Islet of Langerhans (tissue), 1 donor: ENCODE measurements around the gene ZMAT5.

Experiments
- FAIRE-seq: peaks from one replicate; lab custom pipeline; 2011; peaks lifted over from hg19 to GRCh38; lab: Jason Lieb, UNC

The ZMAT5 gene

GRCh38 chr22:29729161-29729560, 37.6 kb downstream of the ZMAT5 start:
- FAIRE-seq, result no peak

DNA sequence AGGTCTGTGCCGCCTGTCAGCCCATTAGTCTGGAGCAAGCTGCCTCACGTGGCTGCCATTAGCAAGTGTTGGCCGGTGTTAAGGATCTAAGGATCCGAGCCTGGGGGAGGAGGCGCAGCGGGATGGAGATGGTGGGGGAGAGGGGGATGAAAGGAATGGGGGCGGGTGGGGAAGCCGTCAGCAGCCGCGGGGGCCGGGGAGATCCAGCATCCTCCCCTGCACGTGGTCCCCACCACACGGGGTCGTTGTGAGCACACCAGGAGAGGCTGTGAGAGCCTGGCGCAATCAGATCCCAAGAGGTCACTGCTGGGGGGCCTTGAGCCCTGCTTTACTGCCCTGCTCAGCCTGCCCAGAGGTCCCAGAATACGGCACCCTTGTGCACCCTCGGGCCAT, 39.7 kb downstream of the ZMAT5 start:
- no peak for FAIRE-seq

DNA sequence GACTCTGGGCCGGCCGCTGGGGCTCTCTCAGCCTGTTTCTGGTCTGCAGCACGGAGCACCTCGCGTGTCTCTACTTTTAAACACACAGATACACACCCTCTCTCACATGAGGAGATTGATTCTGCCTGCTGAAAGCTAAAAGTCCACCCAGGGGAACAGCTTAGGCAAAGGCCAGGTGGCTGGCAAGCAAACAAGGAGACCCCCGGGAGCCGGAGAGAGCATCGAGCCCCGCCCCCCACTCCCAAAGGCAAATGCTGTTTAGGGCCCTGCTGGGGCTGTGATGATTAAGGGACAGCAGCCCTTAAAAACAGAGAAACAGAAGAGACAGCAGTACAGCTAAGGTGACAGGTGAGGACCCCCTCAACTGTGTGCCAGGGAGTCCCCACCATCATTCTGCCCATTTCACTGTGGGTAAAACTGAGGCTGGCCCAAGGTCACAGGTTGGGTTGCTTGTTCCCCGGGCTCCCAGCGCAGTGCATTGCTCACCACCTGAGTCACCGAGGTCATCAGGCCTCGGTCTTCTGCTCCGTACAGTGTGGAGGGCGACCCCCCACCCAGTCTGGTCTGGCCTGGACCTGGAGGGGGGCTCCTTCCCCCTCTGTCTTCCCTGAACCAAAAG, 40.2 kb downstream of the ZMAT5 start:
- no peak for FAIRE-seq

DNA sequence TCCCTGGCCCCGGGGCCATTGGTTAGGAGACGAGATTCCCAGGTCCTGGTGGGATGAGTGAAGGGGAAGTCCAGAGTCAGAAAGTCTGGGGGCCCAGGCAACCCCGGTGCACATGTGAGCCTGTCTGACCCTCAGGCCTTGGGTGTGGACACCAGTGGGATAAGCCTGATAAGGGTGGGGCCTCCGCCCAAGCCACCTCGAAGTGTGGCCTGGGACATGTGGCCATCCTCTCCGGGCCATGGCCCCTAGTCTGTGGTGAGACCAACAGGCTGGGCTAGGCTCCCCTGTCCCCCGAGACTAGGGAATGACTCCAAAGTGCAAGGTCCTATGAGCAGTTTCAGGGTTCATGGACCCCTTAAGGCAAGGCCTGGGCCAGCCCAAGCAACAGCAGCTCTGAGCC, 40.7 kb downstream of the ZMAT5 start:
- no peak for FAIRE-seq

DNA sequence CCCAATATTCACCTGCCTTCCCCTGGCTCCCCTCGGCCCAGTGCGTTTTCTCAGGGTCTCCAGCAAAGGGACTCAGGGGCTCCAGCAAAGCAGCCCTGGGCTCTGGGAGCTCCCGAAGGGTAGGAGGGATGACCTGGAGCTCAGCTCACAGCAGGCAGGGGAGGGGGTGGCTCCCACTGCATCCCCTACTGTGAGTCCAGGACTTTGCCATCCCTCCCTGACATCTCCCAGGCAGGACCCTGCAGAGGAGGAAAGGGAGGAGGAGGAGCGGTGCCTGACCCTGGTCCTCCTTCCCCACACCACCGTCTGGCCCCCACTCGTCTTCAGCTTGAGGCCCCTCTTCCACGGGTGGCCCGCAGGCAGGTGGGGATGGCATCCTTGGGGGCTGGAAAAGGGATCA, 42.0 kb downstream of the ZMAT5 start:
- no peak for FAIRE-seq

DNA sequence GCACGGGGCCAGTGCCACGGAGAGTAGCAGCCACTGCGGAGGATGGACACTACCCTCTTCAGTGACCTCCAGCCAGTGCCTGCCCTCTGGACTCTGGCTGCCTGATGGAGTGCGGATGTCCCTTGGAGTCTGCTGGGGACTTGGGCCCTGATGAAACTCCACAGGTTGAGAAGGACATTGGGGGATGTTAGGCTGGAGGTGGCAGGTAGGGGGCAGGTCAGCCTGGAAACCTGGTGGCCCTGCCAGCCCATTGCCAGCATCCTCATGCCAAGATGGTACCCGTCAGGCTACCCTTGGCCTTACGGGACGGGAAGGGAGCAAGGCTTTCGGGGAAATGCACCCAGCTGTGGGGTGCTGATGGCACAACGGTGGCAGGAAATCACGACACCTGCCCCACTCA, 43.0 kb downstream of the ZMAT5 start:
- no peak for FAIRE-seq

DNA sequence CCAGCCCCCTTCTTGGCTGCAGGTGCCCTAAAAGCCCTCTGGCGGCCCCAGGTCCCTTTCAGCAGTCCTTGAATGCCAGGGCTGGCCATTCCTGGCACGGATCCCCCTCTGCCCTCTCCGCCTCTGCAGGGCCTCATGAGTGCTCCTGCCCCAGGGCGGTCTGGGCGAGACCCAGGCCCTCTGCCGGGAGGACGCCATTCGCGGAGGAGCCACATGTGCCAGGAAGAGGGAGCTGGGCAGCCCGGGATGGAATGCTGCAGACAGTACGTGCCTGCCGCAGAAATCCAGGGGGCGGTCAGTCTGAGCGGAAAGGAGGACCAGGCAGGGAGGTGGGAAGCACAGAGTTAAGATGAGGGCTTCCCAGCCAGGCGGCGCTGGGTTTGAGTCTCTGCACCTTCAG, 44.2 kb downstream of the ZMAT5 start:
- no peak for FAIRE-seq

GRCh38 chr22:29722151-29722550, 44.7 kb downstream of the ZMAT5 start:
- FAIRE-seq, result no peak

GRCh38 chr22:29720811-29721323, 45.9 kb downstream of the ZMAT5 start:
- no peak for FAIRE-seq

DNA sequence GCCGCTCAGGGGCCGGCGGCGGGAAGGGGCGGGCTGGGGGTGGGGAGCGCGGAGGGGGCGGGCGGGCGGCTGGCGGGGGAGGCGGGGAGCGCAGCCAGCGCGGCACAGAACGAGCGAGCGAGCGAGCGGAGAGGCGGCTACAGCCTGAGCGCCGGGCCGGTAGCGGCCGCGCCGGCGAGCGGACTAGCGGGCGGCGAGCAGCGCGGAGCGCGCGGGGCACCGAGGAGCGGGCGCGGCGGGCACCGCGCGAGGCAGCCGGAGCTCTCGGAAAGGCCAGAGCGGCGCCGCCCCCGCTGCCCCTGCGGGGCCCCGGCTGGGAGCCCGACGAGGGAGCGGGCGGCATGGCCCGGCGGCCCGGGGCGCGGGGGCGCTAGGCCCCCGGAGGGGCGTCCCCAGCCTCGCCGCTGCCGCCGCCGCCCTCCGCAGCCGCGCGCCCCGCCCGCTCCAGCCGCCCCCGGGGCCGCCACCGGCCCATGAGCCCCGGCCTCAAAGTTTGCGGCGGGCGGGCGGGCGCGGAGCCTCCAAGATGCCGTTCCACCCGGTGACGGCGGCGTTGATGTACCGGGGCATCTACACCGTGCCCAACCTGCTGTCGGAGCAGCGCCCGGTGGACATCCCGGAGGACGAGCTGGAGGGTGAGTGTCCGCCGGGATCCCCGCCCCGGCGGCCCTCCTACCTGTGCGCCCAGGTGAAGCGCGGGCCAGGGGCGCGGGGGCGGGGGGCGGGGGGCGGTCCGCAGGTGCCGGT, 46.7 kb downstream of the ZMAT5 start, which contains the start of gene CABP7:
CABP7 (plus strand) TSS at position 105 of the 747 bp plus-strand sequence; CDS start at position 527, 422 bp downstream.
- FAIRE-seq, result no peak

GRCh38 chr22:29718949-29719898, 47.6 kb downstream of the ZMAT5 start:
- no peak for FAIRE-seq

GRCh38 chr22:29717789-29718188, 49.0 kb downstream of the ZMAT5 start:
- FAIRE-seq, result no peak

GRCh38 chr22:29716814-29717545, 49.8 kb downstream of the ZMAT5 start:
- no peak for FAIRE-seq

GRCh38 chr22:29715705-29716104, 51.1 kb downstream of the ZMAT5 start:
- FAIRE-seq, result no peak

GRCh38 chr22:29715240-29715639, 51.6 kb downstream of the ZMAT5 start:
- FAIRE-seq, result no peak

DNA sequence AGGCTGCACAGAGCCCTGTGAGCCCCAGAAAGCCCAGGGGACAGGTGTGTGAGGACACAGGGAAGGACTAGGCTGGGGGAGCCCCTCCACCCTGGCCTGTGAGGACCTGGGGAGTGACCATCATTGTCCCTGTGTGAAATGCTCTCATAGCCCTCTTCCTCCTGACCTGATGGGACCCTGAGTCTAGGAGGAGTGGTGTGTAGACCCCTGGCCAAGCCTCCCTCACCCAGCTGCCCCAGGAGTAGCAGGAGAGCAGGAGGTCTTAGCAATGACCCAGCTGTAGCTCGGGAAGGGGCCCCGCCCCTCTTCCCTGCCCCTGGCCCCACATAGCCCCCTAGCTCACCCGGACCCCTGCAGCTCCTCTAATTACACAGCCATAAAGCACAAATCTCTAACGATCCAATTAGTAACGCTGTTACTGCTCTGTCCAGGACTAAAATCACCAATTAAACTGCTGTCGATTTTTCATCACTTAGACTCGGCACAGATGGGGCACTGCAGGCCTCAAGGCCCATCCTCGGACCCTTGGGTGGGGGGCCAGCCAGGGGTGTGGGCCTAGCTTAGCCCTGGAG, 53.6 kb downstream of the ZMAT5 start:
- FAIRE-seq, result no peak

- no peak for FAIRE-seq
Observed at GRCh38 chr22:29712119-29712518, 54.7 kb downstream of the ZMAT5 start.

DNA sequence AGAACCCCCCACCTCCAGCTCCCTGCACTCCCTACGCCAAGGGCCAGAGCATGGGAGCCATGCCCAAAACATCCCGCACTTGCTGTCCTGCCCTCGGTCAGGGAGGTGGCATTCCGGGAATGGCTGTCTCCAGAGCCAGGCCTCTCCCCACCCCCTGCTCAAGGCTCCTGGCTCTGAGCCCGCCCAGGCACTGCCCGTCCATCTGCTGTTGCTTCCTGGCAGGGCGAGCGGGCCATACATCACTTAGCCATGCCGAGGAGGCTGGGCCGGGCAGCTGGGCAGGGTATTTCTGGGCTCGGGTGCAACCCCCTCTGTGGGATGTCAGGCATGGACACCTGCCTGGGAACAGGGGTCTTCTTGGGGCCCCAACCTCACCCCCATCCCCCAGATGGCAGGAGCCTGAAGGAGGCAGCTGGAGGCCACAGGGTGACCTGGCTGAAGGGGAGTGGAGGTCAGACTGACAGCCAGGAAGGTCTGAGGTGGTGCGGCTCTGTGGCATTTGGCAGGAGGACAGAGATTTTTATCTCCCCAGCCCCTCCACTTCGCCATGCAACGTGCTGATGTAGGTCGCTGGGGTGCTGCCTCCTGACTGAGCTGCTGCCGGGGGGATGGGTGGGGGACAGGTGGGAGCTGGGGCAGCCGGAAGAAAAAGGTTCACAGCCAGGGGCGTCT, 55.7 kb downstream of the ZMAT5 start:
- FAIRE-seq, result no peak

GRCh38 chr22:29710193-29710592, 56.6 kb downstream of the ZMAT5 start:
- FAIRE-seq, result no peak

- no peak for FAIRE-seq
Observed at GRCh38 chr22:29707471-29707870, 59.3 kb downstream of the ZMAT5 start.

DNA sequence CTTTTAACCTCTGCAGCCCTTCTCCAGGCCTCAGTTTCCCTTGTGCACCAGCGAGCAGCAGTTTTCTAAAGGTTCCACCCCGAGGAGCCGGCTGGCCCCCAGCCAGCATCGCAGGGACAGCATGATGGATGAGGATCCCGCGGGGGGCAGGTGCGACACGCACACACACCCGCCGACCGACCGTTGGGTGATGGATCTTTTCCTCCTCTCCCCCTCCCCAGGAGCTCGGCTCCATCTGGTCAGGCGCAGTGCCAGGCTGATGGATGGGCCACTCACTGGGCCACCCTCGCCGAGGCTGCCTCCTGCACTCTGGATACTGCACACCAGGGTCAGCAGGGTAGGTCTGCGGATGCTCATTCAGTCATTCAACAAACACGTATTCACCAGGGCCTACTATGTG, 59.8 kb downstream of the ZMAT5 start:
- FAIRE-seq, result no peak
